ENCODE results near the gene TMEM115. TPM values are rescaled to one million over a fixed set of nuclear protein-coding genes. Genes with fewer than 3 reads are reported as not detected.

Gene TMEM115
- total and polyA plus RNA-seq, 9 of the 15 experiments (the other 6 are each of a cell fraction or from before 2014, with no cell fraction given) = 1.6 to 26.9 (median 14.1) TPM

- Histone ChIP-seq H3K27me3 (ENCODE audit: control insufficient read depth in 2 of 2, insufficient read depth in 2 of 2, low read length in 2 of 2) (no peaks in the 10 kb centered on the region), H3K9ac (ENCODE audit: insufficient read depth in 1 of 2, low read depth in 2 of 2, low read length in 2 of 2) (peak overlapping the region in 1 of 2 experiments; percentile 24; a peak in 1 of 4 replicates), H3K36me3 (ENCODE audit: control insufficient read depth, insufficient read depth, low read length) (peaks cover 30% of the 10 kb centered on the region; the same call in 1 of the 3 replicates), H3K4me1 (replicated peaks in 1 of 2; ENCODE audit: control insufficient read depth in 2 of 2, insufficient read depth in 2 of 2, low read length in 2 of 2) (peaks cover 24 to 52% of the 10 kb centered on the region in 2 experiments; a peak in 4 of 5 replicates), H3K9me3 (replicated peaks; ENCODE audit: control insufficient read depth, insufficient read depth, low read depth, low read length) (no peaks in the 10 kb centered on the region), H3K79me2 (ENCODE audit: control insufficient read depth, insufficient read depth, low read length) (peaks cover 28% of the 10 kb centered on the region), H3K4me2 (ENCODE audit: insufficient read depth, low read length) (no peak overlapping the region), H3K27ac (ENCODE audit: extremely low read depth, low read depth, low read length) (peak overlapping the region; percentile 33; the same call in 1 of the 3 replicates), H3K4me3 (no peak overlapping the region), H2AFZ (ENCODE audit: low read depth, low read length) (no peak overlapping the region; the same call in 1 of the 2 replicates), H3K9me1 (ENCODE audit: control insufficient read depth, insufficient read depth, low read length) (no peaks in the 10 kb centered on the region), H4K20me1 (replicated peaks; ENCODE audit: control insufficient read depth, insufficient read depth, low read length) (no peaks in the 10 kb centered on the region)
- CTCF ChIA-PET (ENCODE audit: low intra/inter-chr PET ratio) = interaction anchor here (1.4 to 2.1 kb wide), 2 partner anchors 50 to 97 kb away, joined by 6 read pairs; no protein-coding TSS in a partner anchor
- FAIRE-seq (peak; percentile 89), ATAC-seq (peak; percentile 70), DNase-seq (ENCODE audit: extremely low read depth in 1 of 4, low spot score in 3 of 4) (peak; percentile 40 to 86 (median 64))
- intact Hi-C loops (cut with micrococcal nuclease) (loop anchor here (1.0 to 2.0 kb wide), 3 partner anchors 50 to 136 kb away; no protein-coding TSS in a partner anchor), in situ Hi-C loops (cut with MboI) (no loop called here)
- POLR2A ChIA-PET = interaction anchor here (0.6 to 1.2 kb wide), 4 partner anchors 11 to 30 kb away, joined by 3 to 4 read pairs (median 3); partner anchors contain the start of gene HYAL1
- BruUV-seq (replicated peaks) = no TSS peak
- 17% methylated on average over 4 of the region's 4 CpGs for WGBS (ENCODE audit: insufficient coverage, low coverage, missing lambda C conversion rate)
- TF ChIP-seq USF2 (CRISPR knock-in tag; IDR thresholded peaks at IDR 0.05) (no peak), BMI1 (IDR thresholded peaks at IDR 0.05; ENCODE audit: low read length) (no peak), ESRRA (IDR thresholded peaks at IDR 0.05; ENCODE audit: borderline replicate concordance, low read depth) (peak; percentile 24; the same call in 1 of the 2 replicates), ID3 (CRISPR knock-in tag; IDR thresholded peaks at IDR 0.05) (no peak), ID3 (tag; IDR thresholded peaks at IDR 0.05) (peak; percentile 70; the same call in 1 of the 2 replicates), POLR3G (IDR thresholded peaks at IDR 0.05; ENCODE audit: extremely low read depth, insufficient read length, insufficient replicate concordance) (no peak), HIVEP1 (CRISPR knock-in tag; IDR thresholded peaks at IDR 0.05) (no peak), NCOA4 (IDR thresholded peaks at IDR 0.05; ENCODE audit: partially characterized antibody) (no peak), ZNF277 (CRISPR knock-in tag; IDR thresholded peaks at IDR 0.05; ENCODE audit: borderline replicate concordance) (no peak), DACH1 (IDR thresholded peaks at IDR 0.05; ENCODE audit: partially characterized antibody) (peak; percentile 77), CREB3 (tag; conservative IDR thresholded peaks at IDR 0.05; ENCODE audit: low read depth) (no peak), NR2C1 (IDR thresholded peaks at IDR 0.05) (peak; percentile 75), NR2C1 (tag; IDR thresholded peaks at IDR 0.05) (peak; percentile 39; the same call in 1 of the 2 replicates), SFPQ (IDR thresholded peaks at IDR 0.05; ENCODE audit: low read depth, low read length) (no peak), PHF20 (IDR thresholded peaks at IDR 0.05; ENCODE audit: partially characterized antibody) (no peak), NFIC (IDR thresholded peaks at IDR 0.05) (peak; percentile 96)
Observed at GRCh38 chr3:50324351-50325112, 34.8 kb downstream of the TMEM115 start.
